SIG-M5 (cell line): Measurements from ENCODE around the gene PTGDS.

Experiments
- DNase-seq: peaks from one replicate; lab custom pipeline; 2025; lab: John Stamatoyannopoulos, UW

PTGDS gene

GRCh38 chr9:136977223-136977622, at the start of gene PTGDS:
TSS of gene PTGDS (plus strand) at chr9:136977504. CDS start at chr9:136977579, 75 bp downstream.
- DNase-seq = no peak

- DNase-seq = no peak
These were observed 48.7 kb upstream of the PTGDS start for GRCh38 chr9:136928591-136928990.

GRCh38 chr9:136930014-136930413, 47.3 kb upstream of the PTGDS start:
- DNase-seq = no peak

GRCh38 chr9:136931611-136932130, 45.6 kb upstream of the PTGDS start:
- no peak for DNase-seq

- DNase-seq = no peak
These were observed 43.0 kb upstream of the PTGDS start for GRCh38 chr9:136934277-136934676.

DNA sequence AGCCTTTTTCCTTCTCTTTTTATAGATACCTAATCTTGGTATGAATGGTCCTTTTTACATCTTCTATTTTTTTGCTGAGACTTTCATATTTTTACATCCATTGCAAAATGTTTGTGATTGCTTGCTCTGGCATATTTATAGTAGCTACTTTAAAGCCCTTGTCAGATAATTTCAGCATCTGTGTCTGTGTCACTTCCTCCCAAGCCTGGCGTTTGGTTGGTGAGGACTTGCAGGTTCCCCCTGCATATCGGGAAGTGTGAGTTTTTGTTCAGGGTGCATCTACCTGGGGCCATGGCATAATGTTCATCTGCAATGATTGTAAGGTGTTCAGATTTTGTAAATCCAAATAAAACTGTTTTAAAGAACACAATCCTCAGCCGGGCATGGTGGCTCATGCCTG, 41.7 kb upstream of the PTGDS start:
- DNase-seq = no peak

GRCh38 chr9:136936645-136937170, 40.6 kb upstream of the PTGDS start:
- no peak for DNase-seq

DNA sequence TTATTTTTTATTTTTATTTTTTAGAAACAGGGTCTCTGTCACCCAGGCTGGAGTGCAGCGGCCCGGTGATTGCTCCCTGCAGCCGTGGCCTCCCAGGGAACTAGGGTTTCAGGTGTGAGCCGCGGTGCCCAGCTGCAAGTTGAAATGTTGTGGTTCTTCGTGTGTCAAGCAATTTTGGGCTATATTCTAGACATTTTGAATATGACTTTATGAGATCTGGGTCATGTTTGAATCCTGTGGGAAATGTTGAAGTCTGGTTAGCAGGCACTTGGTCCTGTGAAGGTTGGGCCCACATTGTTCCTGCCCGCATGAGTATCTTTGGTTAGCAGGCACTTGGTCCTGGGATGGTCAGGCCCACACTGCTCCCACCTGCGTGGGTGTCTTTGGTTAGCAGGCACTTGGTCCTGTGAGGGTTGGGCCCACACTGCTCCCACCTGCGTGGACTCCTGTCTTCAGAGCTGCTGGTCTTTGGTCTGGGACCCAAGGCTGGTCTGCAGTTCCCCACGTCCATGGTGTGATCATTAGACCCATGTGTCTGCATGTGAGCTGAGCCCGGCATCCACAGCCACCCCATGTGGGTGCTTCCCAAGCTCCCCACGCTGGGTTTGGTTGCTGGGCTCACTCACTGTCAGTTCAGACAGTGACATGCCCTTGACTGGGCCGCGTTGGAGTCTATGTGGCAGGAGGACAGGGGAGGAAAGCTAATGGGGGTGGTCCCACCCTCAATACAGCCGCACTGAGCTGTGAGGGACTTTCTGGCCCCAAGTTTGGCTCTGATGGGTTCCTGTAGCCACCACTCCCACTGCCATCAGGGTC, 39.9 kb upstream of the PTGDS start:
- no peak for DNase-seq

DNA sequence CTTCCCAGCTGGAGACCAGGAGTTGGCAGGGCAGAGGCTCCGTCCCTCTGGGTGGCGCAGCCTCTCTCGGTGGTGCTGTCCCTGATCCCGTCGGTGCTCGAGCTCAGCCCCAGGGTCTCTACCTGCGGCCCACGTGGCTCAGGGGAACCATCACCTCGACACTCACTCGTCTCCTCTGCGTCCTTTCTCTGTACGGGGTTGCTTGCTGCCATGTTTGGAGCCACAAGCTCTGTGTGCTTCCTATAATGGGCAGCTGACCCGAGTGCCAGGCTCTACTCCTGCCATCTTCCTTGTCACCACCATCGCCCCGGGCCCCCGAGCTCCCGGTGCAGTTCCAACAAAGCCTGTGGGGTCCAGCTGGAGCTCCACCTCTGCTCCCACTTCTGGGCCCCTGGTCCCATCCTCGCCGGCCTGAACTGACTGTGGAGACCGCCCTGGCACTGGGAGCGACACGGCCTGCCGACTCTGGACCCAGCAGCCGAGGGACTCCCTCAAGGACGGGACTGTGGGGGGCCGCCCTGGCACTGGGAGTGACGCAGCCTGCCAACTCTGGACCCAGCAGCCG, 37.8 kb upstream of the PTGDS start:
- no peak for DNase-seq

DNA sequence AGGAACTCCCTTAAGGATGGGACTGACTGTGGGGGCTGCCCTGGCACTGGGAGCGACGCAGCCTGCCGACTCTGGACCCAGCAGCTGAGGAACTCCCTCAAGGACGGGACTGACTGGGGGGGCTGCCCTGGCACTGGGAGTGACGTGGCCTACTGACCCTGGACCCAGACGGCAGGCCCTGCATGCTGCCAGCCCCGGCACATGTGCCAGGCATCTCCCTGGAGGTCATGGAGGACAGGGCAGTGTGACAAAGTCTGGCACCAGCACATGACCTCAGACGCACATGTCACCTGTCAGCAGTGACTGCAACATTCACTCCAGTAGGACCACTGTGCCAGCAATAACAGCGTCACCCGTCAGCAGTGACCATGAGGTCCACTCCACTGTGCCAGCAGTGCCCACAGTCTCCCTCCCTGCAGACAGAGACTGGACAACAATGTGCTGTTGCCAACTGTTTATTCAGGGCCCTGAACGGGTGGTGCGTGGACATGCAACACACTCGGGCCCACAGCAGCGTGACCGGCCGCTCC, 37.2 kb upstream of the PTGDS start:
- no peak for DNase-seq

DNA sequence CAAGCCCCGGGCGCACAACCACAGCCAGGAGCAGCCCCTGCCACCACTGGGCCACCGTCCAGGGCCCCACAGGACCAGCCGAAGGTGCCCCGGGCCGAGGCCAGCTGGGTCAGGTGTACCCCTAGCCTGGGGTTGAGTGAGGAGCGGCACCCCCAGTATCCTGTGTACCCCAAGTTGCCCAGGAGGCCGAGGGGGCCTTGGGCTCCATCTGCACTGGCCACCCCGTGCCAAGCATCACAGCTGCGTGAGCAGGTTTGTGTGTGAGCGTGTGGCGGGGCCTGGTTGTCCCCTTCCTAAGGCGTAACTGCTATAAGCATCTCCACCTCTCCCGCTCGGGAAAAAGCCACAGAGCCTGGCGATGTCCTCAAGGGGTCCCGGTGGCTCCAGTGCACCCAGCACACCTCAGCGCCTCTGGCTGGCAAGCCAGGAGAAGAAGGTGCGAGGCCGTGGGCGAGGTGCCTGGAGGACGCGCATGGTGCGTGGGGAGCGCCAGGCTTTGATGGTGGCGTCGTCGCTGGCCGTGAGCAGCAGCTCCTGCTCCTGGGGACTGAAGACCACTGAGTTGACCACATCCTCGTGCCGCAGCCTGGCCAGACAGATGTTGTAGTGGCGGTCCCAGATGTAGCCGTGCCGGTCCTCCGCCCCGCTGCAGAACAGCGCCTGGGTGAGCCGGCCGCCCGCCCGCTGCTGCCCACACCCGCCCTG, 36.6 kb upstream of the PTGDS start:
- no peak for DNase-seq

GRCh38 chr9:136941231-136942111, 35.8 kb upstream of the PTGDS start:
- no peak for DNase-seq

DNA sequence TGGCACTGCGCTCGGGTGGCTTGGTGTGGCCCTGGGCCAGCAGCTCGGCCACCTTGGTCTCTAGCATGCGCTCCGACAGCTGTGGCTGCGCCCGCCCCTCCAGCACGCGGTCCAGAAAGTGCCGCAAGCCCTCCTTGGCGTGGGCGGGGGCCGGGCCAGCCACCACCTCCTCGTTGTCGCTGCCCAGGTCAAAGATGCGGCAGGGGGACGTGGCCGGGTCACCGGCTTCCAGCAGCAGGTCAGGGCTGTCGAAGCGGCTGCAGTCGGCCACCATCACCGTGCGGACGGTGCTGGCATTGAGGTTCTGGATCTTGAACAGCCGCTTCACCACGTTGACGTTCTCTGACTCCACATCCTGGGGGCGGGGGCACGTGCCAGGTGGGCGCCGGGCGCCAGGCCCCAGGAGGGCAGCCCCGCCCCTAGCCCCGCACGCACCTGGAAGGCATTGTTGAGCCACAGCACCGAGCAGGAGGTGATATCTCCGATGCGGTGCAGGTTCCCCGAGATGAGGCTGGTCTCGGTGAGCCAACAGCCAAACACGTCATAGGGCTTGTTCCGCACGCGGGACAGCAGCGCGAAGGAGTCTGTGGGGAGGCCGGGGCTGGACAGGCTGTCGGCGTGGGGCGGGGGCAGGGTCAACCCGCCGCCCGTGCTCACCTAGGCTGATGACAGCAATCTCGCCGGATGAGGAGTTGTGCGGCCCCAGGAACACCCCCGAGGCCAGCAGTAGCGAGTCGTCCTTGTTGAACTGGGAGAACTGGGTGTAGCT, 35.0 kb upstream of the PTGDS start:
- DNase-seq = no peak

- no peak for DNase-seq
These were observed 34.4 kb upstream of the PTGDS start for GRCh38 chr9:136942881-136943230.

DNA sequence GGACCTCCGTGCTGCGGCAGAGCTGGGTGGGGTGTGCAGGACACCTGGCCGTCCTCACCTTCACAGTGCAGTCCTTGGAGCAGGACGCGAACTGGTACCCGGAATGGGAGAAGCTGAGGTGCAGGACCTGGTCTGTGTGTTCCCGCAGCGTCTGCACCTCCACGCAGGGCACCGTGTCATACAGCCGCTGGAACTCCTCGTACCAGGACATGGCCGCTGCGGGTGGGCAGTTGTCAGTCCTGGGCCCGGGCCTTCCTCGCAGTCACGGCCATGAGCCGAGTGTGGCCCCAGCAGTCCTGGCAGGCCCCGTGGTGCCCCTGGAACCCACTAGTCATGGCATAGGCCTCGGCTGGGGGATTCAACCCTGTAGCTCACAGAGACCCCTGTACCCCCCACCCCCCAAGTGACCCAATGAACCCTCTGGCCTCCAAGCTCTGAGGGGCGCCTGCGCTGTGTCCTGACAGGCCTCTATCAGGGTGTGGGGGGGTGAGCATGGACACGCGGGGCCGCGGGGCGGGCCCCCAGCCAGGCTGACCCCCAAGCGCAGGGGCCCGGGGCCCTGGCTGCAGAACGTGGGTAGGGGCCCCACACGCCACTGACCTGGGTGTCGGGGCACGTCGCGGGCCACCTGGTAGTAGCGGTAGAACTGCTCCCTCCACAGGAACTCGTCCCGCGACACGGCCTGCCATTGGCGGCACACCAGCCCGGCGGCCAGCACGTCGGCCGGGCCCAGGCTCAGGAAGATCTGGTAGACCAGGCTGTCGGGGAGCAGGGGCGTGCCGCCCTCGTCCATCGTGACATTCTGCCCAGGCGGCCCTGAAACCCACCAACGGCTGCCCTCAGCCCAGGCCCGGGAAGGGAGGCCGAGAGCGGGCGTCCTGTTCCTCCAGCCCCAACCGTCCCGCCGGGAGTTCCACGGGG, 33.8 kb upstream of the PTGDS start:
- DNase-seq = no peak

GRCh38 chr9:136944212-136944518, 33.1 kb upstream of the PTGDS start:
- DNase-seq = no peak

DNA sequence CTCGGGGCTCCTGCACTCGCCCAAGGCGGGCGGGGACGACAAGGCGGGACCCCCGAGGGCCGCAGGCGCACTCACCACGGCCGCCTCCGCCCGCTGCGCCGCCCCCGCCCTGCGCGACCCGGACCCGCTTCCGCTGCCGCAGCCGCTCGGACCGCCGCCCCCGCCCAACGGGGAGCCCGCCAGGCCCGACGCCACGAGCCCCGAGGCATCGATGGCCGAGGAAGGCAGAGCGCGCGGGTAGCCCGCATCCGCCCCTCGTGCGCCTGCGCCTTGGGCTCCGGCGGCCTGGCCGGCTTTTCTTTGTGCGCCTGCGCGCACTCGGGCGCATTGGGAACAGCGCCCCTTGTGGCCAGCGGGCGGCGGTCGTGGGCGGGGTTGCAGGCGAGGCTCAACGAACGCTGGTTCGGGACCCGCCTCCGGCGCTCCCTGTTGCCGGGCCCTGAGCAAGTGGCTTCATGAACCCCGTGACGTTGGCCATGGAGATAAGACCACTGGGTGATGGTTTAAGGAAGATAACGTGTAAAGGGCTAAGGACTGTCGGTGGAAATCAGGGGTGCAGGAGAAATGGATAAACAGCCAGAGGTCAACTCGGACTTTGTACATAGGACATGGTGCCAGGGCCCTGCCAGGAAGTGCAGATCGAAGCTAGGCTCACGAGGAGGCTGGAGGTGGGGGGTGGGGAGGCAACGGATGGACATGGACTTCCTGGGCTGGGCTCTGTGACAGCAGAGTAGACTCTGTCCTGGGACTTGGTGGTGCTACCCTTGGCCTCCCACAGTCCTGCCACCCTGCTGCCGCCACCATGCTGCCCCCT, 32.6 kb upstream of the PTGDS start, which contains the start of the genes C8G and FBXW5:
C8G (plus strand) TSS at position 725 of the 814 bp plus-strand sequence; CDS start at position 803, 78 bp downstream.
FBXW5 (minus strand) TSS at position 220 of the 814 bp plus-strand sequence. CDS start 655 bp downstream, outside the sequence.
- DNase-seq = peak; percentile 5
